ENCODE results near the gene DCAF11.
A peak's percentile ranks its signal among the peaks of the same experiment; 100 is the strongest.

DCAF11 gene

GRCh38 chr14:24165785-24166184, 51.2 kb downstream of the DCAF11 start:
- DNase-seq, result no peak

GRCh38 chr14:24167469-24168114, 53.0 kb downstream of the DCAF11 start:
- DNase-seq, result peak; percentile 59 to 74 (median 72)

- peak in 2 of 3 donors; percentile 20 to 36 for DNase-seq
Observed at GRCh38 chr14:24171422-24172260, 57.1 kb downstream of the DCAF11 start, which contains the start of gene REC8. Gene REC8, plus strand, starts transcription at chr14:24172080. Its CDS starts 473 bp downstream, at chr14:24172553.

- DNase-seq, result no peak
Observed at GRCh38 chr14:24172261-24172860, 57.8 kb downstream of the DCAF11 start.

GRCh38 chr14:24172871-24173281, 58.3 kb downstream of the DCAF11 start:
- DNase-seq, result no peak

Data from suppressor macrophage treated with lipopolysaccharide for 1 hour (primary cell).